K562 (cell line): ENCODE results near the gene TRIM44. TPM values are rescaled to one million over a fixed set of nuclear protein-coding genes. Genes with fewer than 3 reads are reported as not detected.
"Not testable (repeated sequence)": the region's sequence is repeated elsewhere in the genome, so short reads cannot be mapped to it uniquely, and the experiment has no call there.

Experiments
- ATAC-seq: fragments of 200-7000 bp; cut with Tn5 transposase; 3 replicates; pipeline ENCODE4 v1.9.1; 2020; ENCODE audit warnings: moderate library complexity
- BruUV-seq: library from RNA; stranded (reverse); fragments of 400-500 nt; replicated peaks from 2 replicates; lab custom pipeline; 2021; lab: Mats Ljungman, UMichigan
- CTCF ChIA-PET: fragments of 300-600 bp; formaldehyde crosslinking; extraction: SDS; loops from one replicate; lab custom pipeline; 2021; ENCODE audit warnings: low intra/inter-chr PET ratio; lab: Yijun Ruan, JAX
- POLR2A ChIA-PET: fragments of 300-600, 350-650 bp; sonication (Branson Sonifier 250); formaldehyde crosslinking; extraction: SDS; loops from one replicate; lab custom pipeline; 2021; ENCODE audit warnings: antibody characterized with exemption, inconsistent platforms; lab: Yijun Ruan, JAX
- DNase-seq, 4 experiments: peaks; one replicate each; pipeline versions ENCODE4 v3.0.0 to v3.0.0-alpha.2; 2011 to 2018; ENCODE audit warnings: low spot score in 3 of 4, mixed read lengths in 3 of 4; ENCODE audit errors: extremely low read depth in 1 of 4
- FAIRE-seq: peaks from 2 replicates; lab custom pipeline; 2011; peaks lifted over from hg19 to GRCh38; lab: Jason Lieb, UNC
- H2AFZ ChIP-seq: 2 replicates; pipeline ENCODE4 v1.6.0; 2011; ENCODE audit warnings: low read depth, low read length, control low read depth, inconsistent platforms
- H3K27ac ChIP-seq: fragments of 200-600 bp; 3 replicates; pipeline ENCODE4 v1.8.0; 2011; ENCODE audit warnings: low read depth, mild to moderate bottlenecking, control low read depth, inconsistent platforms, low read length, moderate library complexity, mixed read lengths; ENCODE audit errors: extremely low read depth
- H3K27me3 ChIP-seq, 2 experiments: fragments of 300-600 bp in 1 of 2; 2 replicates in 1 of 2; 3 replicates in 1 of 2; pipeline versions ENCODE4 v1.6.0 to v1.8.0; 2011; ENCODE audit warnings: inconsistent platforms in 2 of 2, low read length in 2 of 2, mild to moderate bottlenecking in 1 of 2, mixed read lengths in 1 of 2, moderate library complexity in 1 of 2; ENCODE audit not compliant: control insufficient read depth in 2 of 2, insufficient read depth in 2 of 2
- H3K36me3 ChIP-seq: fragments of 300-600 bp; 3 replicates; pipeline ENCODE4 v1.8.0; 2011; ENCODE audit warnings: mild to moderate bottlenecking, low read length, inconsistent platforms; ENCODE audit not compliant: control insufficient read depth, insufficient read depth
- H3K4me1 ChIP-seq, 2 experiments: fragments of 200-600 bp in 1 of 2; replicated peaks in 1 of 2; 2 replicates in 1 of 2; 3 replicates in 1 of 2; pipeline versions ENCODE4 v1.5.1 to v1.8.0; 2011; ENCODE audit warnings: inconsistent platforms in 2 of 2, low read length in 2 of 2, mild to moderate bottlenecking in 1 of 2, mixed read lengths in 1 of 2, moderate library complexity in 1 of 2; ENCODE audit not compliant: control insufficient read depth in 2 of 2, insufficient read depth in 2 of 2
- H3K4me2 ChIP-seq: 2 replicates; pipeline ENCODE4 v1.6.1; 2011; ENCODE audit warnings: low read length, control low read depth, inconsistent platforms, mixed read lengths; ENCODE audit not compliant: insufficient read depth
- H3K4me3 ChIP-seq: fragments of 200-600 bp; sonication (generic), shearing (Covaris generic); 2 replicates; pipeline ENCODE4 v1.5.1; 2016; ENCODE audit warnings: control low read depth, inconsistent platforms
- H3K79me2 ChIP-seq: fragments of 200-600 bp; 3 replicates; pipeline ENCODE4 v1.8.0; 2011; ENCODE audit warnings: low read length, inconsistent platforms; ENCODE audit not compliant: control insufficient read depth, insufficient read depth
- H3K9ac ChIP-seq, 2 experiments: 2 replicates each; pipeline versions ENCODE4 v1.6.0 to v1.6.1; 2011; ENCODE audit warnings: low read depth in 2 of 2, low read length in 2 of 2, control low read depth in 1 of 2, inconsistent platforms in 1 of 2, mild to moderate bottlenecking in 1 of 2, mixed read lengths in 1 of 2; ENCODE audit not compliant: insufficient read depth in 1 of 2
- H3K9me1 ChIP-seq: one replicate; pipeline ENCODE4 v1.6.0; 2011; ENCODE audit warnings: inconsistent platforms, mild to moderate bottlenecking, low read length, moderate library complexity; ENCODE audit not compliant: control insufficient read depth, insufficient read depth
- H3K9me3 ChIP-seq: replicated peaks from 2 replicates; pipeline ENCODE4 v1.5.1; 2011; ENCODE audit warnings: low read depth, low read length, inconsistent platforms; ENCODE audit not compliant: control insufficient read depth, insufficient read depth
- H4K20me1 ChIP-seq: replicated peaks from 2 replicates; pipeline ENCODE4 v1.6.1; 2011; ENCODE audit warnings: low read length, inconsistent platforms, mixed read lengths; ENCODE audit not compliant: control insufficient read depth, insufficient read depth
- CTCF ChIP-seq, 3 experiments: IDR thresholded peaks in 2 of 3; conservative IDR thresholded peaks in 1 of 3; 2 replicates each; pipeline ENCODE4 v1.5.1; 2011 to 2012; ENCODE audit warnings: low read length in 3 of 3, mild to moderate bottlenecking in 3 of 3, control low read depth in 2 of 3, improper control_type of control experiment in 1 of 3, inconsistent platforms in 1 of 3, low read depth in 1 of 3, mixed read lengths in 1 of 3, moderate library complexity in 1 of 3; ENCODE audit not compliant: insufficient read depth in 2 of 3
- GABPB1 ChIP-seq: sonication (generic); formaldehyde crosslinking; IDR thresholded peaks from 2 replicates; pipeline ENCODE4 v1.8.0; 2022; ENCODE audit warnings: mild to moderate bottlenecking, missing genetic modification reagents
- MCM3 ChIP-seq: fragments of 450-650 bp; IDR thresholded peaks from 2 replicates; pipeline ENCODE4 v1.6.1; 2016
- SRSF1 ChIP-seq: fragments of 200-400 bp; formaldehyde crosslinking; IDR thresholded peaks from 2 replicates; pipeline ENCODE4 v1.6.1; 2017; ENCODE audit warnings: mild to moderate bottlenecking, low read depth, low read length, moderate library complexity
- SRSF3 ChIP-seq: fragments of 200-400 bp; formaldehyde crosslinking; IDR thresholded peaks from 2 replicates; pipeline ENCODE4 v1.6.1; 2016; ENCODE audit warnings: mild to moderate bottlenecking, low read length, moderate library complexity; ENCODE audit not compliant: insufficient read depth
- TFAM ChIP-seq: fragments of 250-450 bp; sonication (Bioruptor Pico); conservative IDR thresholded peaks from 2 replicates; pipeline ENCODE4 v1.5.0; 2021; ENCODE audit warnings: mild to moderate bottlenecking, moderate library complexity
- THRA ChIP-seq: fragments of 450-650 bp; IDR thresholded peaks from 2 replicates; pipeline ENCODE4 v1.6.1; 2017; ENCODE audit warnings: mild to moderate bottlenecking, moderate library complexity
- USF1 ChIP-seq: sonication (generic); formaldehyde crosslinking; IDR thresholded peaks from 2 replicates; pipeline ENCODE4 v1.9.0; 2022; ENCODE audit warnings: mild to moderate bottlenecking, missing genetic modification reagents
- ZNF384 ChIP-seq: IDR thresholded peaks from 2 replicates; pipeline ENCODE4 v1.6.1; 2012; ENCODE audit warnings: low read depth, low read length, improper control_type of control experiment
- ZNF445 ChIP-seq: fragments of 250-450 bp; sonication (Bioruptor Pico); IDR thresholded peaks from 2 replicates; pipeline ENCODE4 v1.4.0; 2020; ENCODE audit warnings: low read depth, mild to moderate bottlenecking, moderate library complexity
- ZNF57 ChIP-seq: fragments of 450-650 bp; formaldehyde crosslinking; IDR thresholded peaks from 2 replicates; pipeline ENCODE4 v1.4.0; 2020; ENCODE audit warnings: mild to moderate bottlenecking, moderate library complexity
- ZNF586 ChIP-seq: fragments of 450-650 bp; formaldehyde crosslinking; conservative IDR thresholded peaks from 2 replicates; pipeline ENCODE4 v1.4.0; 2020; ENCODE audit warnings: mild to moderate bottlenecking, moderate library complexity
- WGBS: fragments of 100-300 bp; shearing (Covaris generic); methylation state at CpG from one replicate; pipeline ENCODE4 v1.1.6; 2016; ENCODE audit warnings: low coverage, mixed read lengths; ENCODE audit not compliant: insufficient coverage; ENCODE audit errors: missing lambda C conversion rate; 5-methylcytosine and 5-hydroxymethylcytosine counted together
- in situ Hi-C: fragments of 300-500 bp; cut with MboI; formaldehyde crosslinking; loops from 4 replicates; pipeline ENCODE4 v1.15.0; 2018; ENCODE audit warnings: inconsistent platforms, mixed read lengths
- intact Hi-C: fragments of 100-400 bp; cut with micrococcal nuclease; formaldehyde crosslinking; loops from 2 replicates; pipeline ENCODE4 v1.14.2; 2022
- polyA plus RNA-seq, 8 experiments: library from polyadenylated mRNA; depleted of rRNA in 4 of 8; stranded (reverse) in 5 of 8; unstranded in 3 of 8; fragments of >200 nt; fragmentation: Nextera tagmentation in 2 of 8; fragmentation: Illumina TruSeq in 1 of 8; extraction: Ambion mirVana in 2 of 8; extraction: Trizol in 1 of 8; gene quantifications; 2 replicates each; pipeline versions ENCODE4 v1.2.1 to v1.2.3, GENCODE V29; 2011 to 2014; ENCODE audit warnings: inconsistent platforms in 1 of 8, missing spikeins in 1 of 8
- total RNA-seq, 7 experiments: library from RNA; depleted of rRNA in 6 of 7; stranded (reverse); fragments of >200 nt in 6 of 7; fragmentation: Illumina TruSeq in 2 of 7; extraction: Trizol in 2 of 7; gene quantifications; 2 replicates each; pipeline versions ENCODE4 v1.2.1 to v1.2.3, GENCODE V29; 2011 to 2021; ENCODE audit warnings: low replicate concordance in 1 of 7

TRIM44 gene
- total and polyA plus RNA-seq, 9 of the 15 experiments (the other 6 are each of a cell fraction or from before 2014, with no cell fraction given) = 8.3 to 105 (median 37.2) TPM

GRCh38 chr11:35652786-35653185, 9.8 kb upstream of the TRIM44 start:
- H3K79me2 ChIP-seq, H3K27ac ChIP-seq, H3K4me2 ChIP-seq, H3K9me1 ChIP-seq, POLR2A ChIA-PET, intact Hi-C loops, H3K9me3 ChIP-seq, in situ Hi-C loops, H3K4me3 ChIP-seq, DNase-seq, ATAC-seq, H3K4me1 ChIP-seq, H4K20me1 ChIP-seq, H2AFZ ChIP-seq, BruUV-seq, H3K9ac ChIP-seq, H3K36me3 ChIP-seq, CTCF ChIA-PET, FAIRE-seq: not testable (repeated sequence)
- peaks cover 11% of the 10 kb centered on the region in 2 experiments for H3K27me3 ChIP-seq
- 5% methylated on average over 5 of the region's 5 CpGs for WGBS

- intact Hi-C loops = no loop called here
- peaks cover 13 to 14% of the 10 kb centered on the region in 2 experiments for H3K27me3 ChIP-seq
- no peaks in the 10 kb centered on the region for H3K4me1 ChIP-seq
- H2AFZ ChIP-seq = no peak overlapping the region
- H3K27ac ChIP-seq = no peak overlapping the region
- POLR2A ChIA-PET = no interaction called here
- no peaks in the 10 kb centered on the region for H3K9me3 ChIP-seq
- FAIRE-seq = no peak
- no peak overlapping the region for H3K4me3 ChIP-seq
- no TSS peak for BruUV-seq
- TF ChIP-seq USF1 (CRISPR knock-in tag) = no peak
- no peak for TF ChIP-seq THRA
- no peak for TF ChIP-seq ZNF586
- TF ChIP-seq TFAM (CRISPR knock-in tag) = no peak
- no peak for TF ChIP-seq SRSF1
- no peak for TF ChIP-seq SRSF3
- TF ChIP-seq CTCF (IDR thresholded peaks at IDR 0.05 in 2 of 3, conservative IDR thresholded peaks at IDR 0.05 in 1 of 3; ENCODE audit: insufficient read depth in 2 of 3, low read depth in 1 of 3, low read length in 3 of 3) = no peak
- no peak for TF ChIP-seq GABPB1 (CRISPR knock-in tag)
- no peak for TF ChIP-seq MCM3
- no peak for TF ChIP-seq ZNF445 (CRISPR knock-in tag)
- no peak for TF ChIP-seq ZNF384
- no peak for TF ChIP-seq ZNF57 (CRISPR knock-in tag)
- TF ChIP-seq, all 486 proteins: peak for 0
- H3K36me3 ChIP-seq = no peaks in the 10 kb centered on the region
- ATAC-seq (no peak), DNase-seq (no peak)
- H4K20me1 ChIP-seq = no peaks in the 10 kb centered on the region
- H3K9ac ChIP-seq = no peak overlapping the region
- in situ Hi-C loops = no loop called here
- CTCF ChIA-PET = no interaction called here
- no peaks in the 10 kb centered on the region for H3K9me1 ChIP-seq
- no peak overlapping the region for H3K4me2 ChIP-seq
- WGBS = 7% methylated on average over 6 of the region's 6 CpGs
- no peaks in the 10 kb centered on the region for H3K79me2 ChIP-seq
Measured at GRCh38 chr11:35654711-35655110, 7.9 kb upstream of the TRIM44 start.
